OCI-LY1 (cell line): ENCODE data around the gene TRIL.

Experiments
- CTCF ChIP-seq: fragments of 200-600 bp; sonication (generic), shearing (Covaris generic); IDR thresholded peaks from 2 replicates; pipeline ENCODE4 v1.5.1; 2017; ENCODE audit warnings: mild to moderate bottlenecking, antibody characterized with exemption, low read length, moderate library complexity, mixed read lengths
- EZH2 ChIP-seq: fragments of 200-600 bp; sonication (generic), shearing (Covaris generic); IDR thresholded peaks from 2 replicates; pipeline ENCODE4 v1.8.0; 2017; ENCODE audit warnings: borderline replicate concordance, mixed run types, mild to moderate bottlenecking, antibody characterized with exemption, low read length, moderate library complexity, mixed read lengths

GRCh38 chr7:28941633-28942032 lies 16.5 kb downstream of the TRIL start:
- TF ChIP-seq EZH2 (no peak), CTCF (no peak)
